B cell (primary cell): ENCODE data around the gene STMP1.

Experiments used
- CTCF ChIP-seq: fragments of 200-600 bp; IDR thresholded peaks from one replicate; pipeline ENCODE4 v1.8.0; 2022; ENCODE audit warnings: antibody characterized with exemption, mild to moderate bottlenecking
- EZH2 ChIP-seq: IDR thresholded peaks from 2 replicates; pipeline ENCODE4 v1.6.1; 2012; ENCODE audit warnings: borderline replicate concordance, low read depth, mild to moderate bottlenecking, moderate library complexity, low read length; ENCODE audit not compliant: insufficient read depth, poor library complexity, severe bottlenecking

DNA sequence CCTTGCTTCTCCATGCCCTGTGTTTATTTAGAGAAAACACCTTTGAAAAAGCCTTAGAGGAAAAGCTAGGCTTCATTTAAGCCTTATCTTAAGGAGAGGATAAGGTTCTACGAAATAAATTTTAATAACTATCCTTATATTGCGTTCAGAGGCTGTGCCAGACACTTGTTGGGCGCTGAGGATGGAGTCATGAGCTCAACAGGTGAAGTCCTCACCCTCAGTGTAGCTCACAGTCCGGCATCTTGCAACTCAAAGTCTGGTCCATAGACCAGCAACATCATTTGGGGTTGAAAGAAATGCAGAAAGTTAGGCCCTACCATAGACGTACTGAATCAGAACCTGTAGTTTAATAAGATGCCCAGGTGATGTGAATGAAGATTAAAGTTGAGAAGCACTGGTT lies 3.8 kb upstream of the STMP1 start:
- TF ChIP-seq CTCF (no peak), EZH2 (no peak)
